ENCODE data around the gene NAPA. TPM values are rescaled to one million over a fixed set of nuclear protein-coding genes. Genes with fewer than 3 reads are reported as not detected.

Gene NAPA
- total RNA-seq, 3 donors from 2014 or later = 82.4 to 117 (median 96.0) TPM

DNA sequence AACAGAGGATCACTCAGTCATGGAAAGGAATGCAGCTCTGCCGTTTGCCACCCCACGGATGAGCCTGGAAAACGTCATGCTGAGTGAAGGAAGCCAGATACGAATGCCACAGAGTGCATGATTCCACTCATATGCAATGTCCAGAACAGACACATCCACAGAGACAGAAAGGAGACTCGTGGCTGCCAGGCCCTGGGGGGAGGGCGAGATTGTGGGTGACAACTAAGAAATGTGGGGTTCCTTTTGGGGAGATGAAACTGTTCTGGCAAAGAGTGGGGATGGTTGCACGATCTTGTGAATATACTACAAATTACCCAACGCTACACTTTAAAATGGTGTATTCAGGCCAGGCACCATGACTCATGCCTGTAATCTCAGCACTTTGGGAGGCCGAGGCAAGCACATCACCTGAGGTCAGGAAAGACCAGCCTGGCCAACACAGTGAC, 27.2 kb upstream of the NAPA start:
- TF ChIP-seq POLR2AphosphoS5 (IDR thresholded peaks at IDR 0.05) = no peak
- Histone ChIP-seq H3K36me3 (no peaks in the 10 kb centered on the region), H3K4me1 (no peaks in the 10 kb centered on the region), H3K4me3 (no peak overlapping the region), H3K9me3 (no peaks in the 10 kb centered on the region), H3K27me3 (peaks cover 0 to 11% of the 10 kb centered on the region in 2 donors), H3K27ac (no peak overlapping the region)
- DNase-seq (ENCODE audit: low spot score in 2 of 2) = no peak
- intact Hi-C loops (cut with DNase I; ENCODE audit: low total_unique reads) = no loop called here

DNA sequence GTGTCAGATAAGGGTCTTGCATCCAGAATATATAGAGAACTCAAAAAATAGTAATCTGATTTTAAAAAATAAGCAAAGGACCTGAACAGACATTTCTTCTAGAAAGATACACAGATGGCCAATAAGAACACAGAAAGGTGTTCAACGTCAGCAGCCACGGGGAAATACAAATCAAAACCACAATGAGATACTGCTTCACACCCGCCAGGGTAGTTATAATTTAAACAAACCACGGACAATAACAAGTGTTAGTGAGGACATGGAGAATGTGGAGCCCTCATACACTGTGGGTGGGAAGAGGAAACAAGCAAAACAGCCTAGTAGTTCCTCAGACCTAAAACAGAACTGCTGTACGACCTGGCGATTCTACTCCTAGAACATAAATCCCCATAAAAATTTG, 26.7 kb upstream of the NAPA start:
- no peak for DNase-seq (ENCODE audit: low spot score in 2 of 2)
- no peaks in the 10 kb centered on the region for H3K4me1 ChIP-seq
- no peak overlapping the region for H3K27ac ChIP-seq
- peaks cover 0 to 11% of the 10 kb centered on the region in 2 donors for H3K27me3 ChIP-seq
- no peaks in the 10 kb centered on the region for H3K36me3 ChIP-seq
- H3K4me3 ChIP-seq = no peak overlapping the region
- no peak for TF ChIP-seq POLR2AphosphoS5 (IDR thresholded peaks at IDR 0.05)
- no peak for TF ChIP-seq CTCF (IDR thresholded peaks at IDR 0.05)
- no peak for TF ChIP-seq POLR2A (IDR thresholded peaks at IDR 0.05)
- intact Hi-C loops (cut with DNase I; ENCODE audit: low total_unique reads) = no loop called here
- H3K9me3 ChIP-seq = no peaks in the 10 kb centered on the region

DNA sequence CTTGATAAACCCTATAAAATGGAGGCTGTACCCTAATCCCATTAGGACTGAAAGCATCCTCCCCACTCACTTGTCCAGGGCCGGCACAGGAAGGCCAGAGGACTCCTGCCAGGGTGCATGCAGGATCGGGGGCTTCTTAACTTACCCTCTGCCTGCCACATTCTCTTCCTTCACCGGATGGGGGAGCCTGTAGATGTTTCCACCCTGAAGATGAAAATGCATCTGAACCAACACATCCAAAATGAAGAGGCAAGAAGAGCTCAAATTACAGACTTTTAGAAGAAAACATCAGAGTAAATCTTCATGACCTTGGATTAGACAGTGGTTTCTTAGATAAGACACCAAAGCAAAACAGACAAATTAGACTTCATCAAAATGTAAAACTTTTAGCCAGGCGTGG, 25.9 kb upstream of the NAPA start:
- intact Hi-C loops (cut with DNase I; ENCODE audit: low total_unique reads) = no loop called here
- Histone ChIP-seq H3K27ac (no peak overlapping the region), H3K9me3 (no peaks in the 10 kb centered on the region), H3K4me1 (no peaks in the 10 kb centered on the region), H3K4me3 (no peak overlapping the region), H3K36me3 (no peaks in the 10 kb centered on the region), H3K27me3 (peaks cover 0 to 11% of the 10 kb centered on the region in 2 donors)
- no peak for TF ChIP-seq CTCF (IDR thresholded peaks at IDR 0.05)
- TF ChIP-seq POLR2AphosphoS5 (IDR thresholded peaks at IDR 0.05) = no peak
- DNase-seq (ENCODE audit: low spot score in 2 of 2) = no peak

- no peak for TF ChIP-seq POLR2A (IDR thresholded peaks at IDR 0.05)
- TF ChIP-seq CTCF (IDR thresholded peaks at IDR 0.05) = no peak
- TF ChIP-seq POLR2AphosphoS5 (IDR thresholded peaks at IDR 0.05) = no peak
- Histone ChIP-seq H3K27me3 (peaks cover 0 to 3% of the 10 kb centered on the region in 2 donors), H3K4me1 (no peaks in the 10 kb centered on the region), H3K4me3 (no peak overlapping the region), H3K9me3 (no peaks in the 10 kb centered on the region), H3K36me3 (no peaks in the 10 kb centered on the region), H3K27ac (no peak overlapping the region)
- intact Hi-C loops (cut with DNase I; ENCODE audit: low total_unique reads) = no loop called here
- no peak for DNase-seq (ENCODE audit: low spot score in 2 of 2)
These were observed 25.0 kb upstream of the NAPA start for GRCh38 chr19:47539747-47540311.

DNA sequence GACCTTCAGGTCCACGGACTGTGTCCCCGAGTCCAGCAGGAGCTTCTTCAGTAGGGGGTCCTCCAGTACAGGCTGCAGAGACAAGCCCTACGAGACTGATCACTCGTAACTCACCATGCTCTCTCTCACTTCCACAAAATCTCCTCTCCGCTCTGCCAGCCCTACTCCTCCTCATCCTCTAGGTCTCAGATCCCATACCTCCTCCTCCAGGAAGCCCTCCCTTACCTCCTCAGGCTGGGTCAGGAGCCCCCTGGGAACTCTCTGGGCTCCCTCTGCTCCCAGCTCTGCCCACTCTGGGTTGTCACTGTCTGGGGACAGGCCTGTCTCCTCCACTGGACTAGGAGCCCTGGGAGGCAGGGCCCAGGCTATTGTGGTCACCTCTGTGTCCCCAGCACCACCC, 23.9 kb upstream of the NAPA start:
- Histone ChIP-seq H3K9me3 (no peaks in the 10 kb centered on the region), H3K4me1 (no peaks in the 10 kb centered on the region), H3K27ac (no peak overlapping the region), H3K27me3 (no peaks in the 10 kb centered on the region), H3K36me3 (no peaks in the 10 kb centered on the region), H3K4me3 (no peak overlapping the region)
- intact Hi-C loops (cut with DNase I; ENCODE audit: low total_unique reads) = no loop called here
- no peak for DNase-seq (ENCODE audit: low spot score in 2 of 2)
- no peak for TF ChIP-seq POLR2A (IDR thresholded peaks at IDR 0.05)
- TF ChIP-seq CTCF (IDR thresholded peaks at IDR 0.05) = no peak
- TF ChIP-seq POLR2AphosphoS5 (IDR thresholded peaks at IDR 0.05) = no peak

- Histone ChIP-seq H3K4me1 (no peaks in the 10 kb centered on the region), H3K36me3 (no peaks in the 10 kb centered on the region), H3K27ac (no peak overlapping the region), H3K27me3 (no peaks in the 10 kb centered on the region), H3K4me3 (no peak overlapping the region), H3K9me3 (no peaks in the 10 kb centered on the region)
- intact Hi-C loops (cut with DNase I; ENCODE audit: low total_unique reads) = no loop called here
- DNase-seq (ENCODE audit: low spot score in 2 of 2) = no peak
- no peak for TF ChIP-seq POLR2A (IDR thresholded peaks at IDR 0.05)
- TF ChIP-seq POLR2AphosphoS5 (IDR thresholded peaks at IDR 0.05) = no peak
- no peak for TF ChIP-seq CTCF (IDR thresholded peaks at IDR 0.05)
These were observed 22.6 kb upstream of the NAPA start for GRCh38 chr19:47537493-47537892.

Measured in breast epithelium (tissue), 4 donors.